ENCODE results near the gene L3MBTL4.

- no peak for TF ChIP-seq GATA3 (IDR thresholded peaks at IDR 0.05; ENCODE audit: low read depth, low read length)
- no peak for TF ChIP-seq GATA2 (IDR thresholded peaks at IDR 0.05; ENCODE audit: low read depth, low read length)
Observed at GRCh38 chr18:5977022-5977421, 437.7 kb downstream of the L3MBTL4 start.
